ENCODE measurements around the gene SIX6. TPM values are rescaled to one million over a fixed set of nuclear protein-coding genes. Genes with fewer than 3 reads are reported as not detected.

Gene SIX6
- total RNA-seq, 1 donor from 2014 or later: 1.4 TPM

DNA sequence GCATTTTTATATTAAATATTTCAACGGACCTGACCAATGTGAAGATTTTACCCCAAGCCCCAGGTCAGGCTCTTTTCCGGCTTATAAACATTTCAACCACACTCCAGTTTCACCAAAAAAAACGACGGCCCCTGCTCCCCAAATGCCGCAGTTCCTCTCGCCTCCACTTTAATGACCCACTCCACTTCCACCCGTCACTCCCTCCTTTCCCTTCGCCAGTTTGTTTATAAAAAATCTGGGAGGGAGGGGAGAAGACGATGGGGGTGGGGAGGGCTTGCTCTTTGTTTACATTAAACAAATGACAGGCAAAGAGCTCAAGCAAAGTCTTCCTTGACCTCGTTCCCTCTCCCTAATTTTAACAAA, 5.4 kb downstream of the SIX6 start:
- H4K20me1 ChIP-seq (ENCODE audit: low read depth): peaks cover 41% of the 10 kb centered on the region
- peaks cover 23% of the 10 kb centered on the region for H3K4me1 Mint-ChIP-seq
- no peak overlapping the region for H3K9ac ChIP-seq
- H3K4me1 ChIP-seq: peaks cover 55% of the 10 kb centered on the region
- H3K36me3 Mint-ChIP-seq: no peaks in the 10 kb centered on the region
- peak overlapping the region; percentile 92 for H3K4me2 ChIP-seq
- H3K27me3 ChIP-seq: peaks cover 89% of the 10 kb centered on the region
- no peak for DNase-seq (ENCODE audit: low spot score)
- peaks cover 10% of the 10 kb centered on the region for H3K9me3 Mint-ChIP-seq
- no peaks in the 10 kb centered on the region for H3K79me2 ChIP-seq (ENCODE audit: low read depth)
- H3K9me3 ChIP-seq (ENCODE audit: low read depth): no peaks in the 10 kb centered on the region
- no peak overlapping the region for H3K27ac Mint-ChIP-seq
- peak overlapping the region; percentile 22 for H3K27ac ChIP-seq
- peaks cover 64% of the 10 kb centered on the region for H3F3A ChIP-seq (ENCODE audit: low read depth)
- no peaks in the 10 kb centered on the region for H3K36me3 ChIP-seq
- H2AFZ ChIP-seq (replicated peaks): peak overlapping the region; percentile 59
- peak overlapping the region; percentile 50 for H3K4me3 ChIP-seq
- TF ChIP-seq EZH2 (IDR thresholded peaks at IDR 0.05): no peak
- TF ChIP-seq EZH2phosphoT487 (IDR thresholded peaks at IDR 0.05): peak; percentile 28
- peak overlapping the region; percentile 84 for H3K4me3 Mint-ChIP-seq
- H3K27me3 Mint-ChIP-seq (ENCODE audit: insufficient read depth, low read depth): peaks cover 58% of the 10 kb centered on the region

DNA sequence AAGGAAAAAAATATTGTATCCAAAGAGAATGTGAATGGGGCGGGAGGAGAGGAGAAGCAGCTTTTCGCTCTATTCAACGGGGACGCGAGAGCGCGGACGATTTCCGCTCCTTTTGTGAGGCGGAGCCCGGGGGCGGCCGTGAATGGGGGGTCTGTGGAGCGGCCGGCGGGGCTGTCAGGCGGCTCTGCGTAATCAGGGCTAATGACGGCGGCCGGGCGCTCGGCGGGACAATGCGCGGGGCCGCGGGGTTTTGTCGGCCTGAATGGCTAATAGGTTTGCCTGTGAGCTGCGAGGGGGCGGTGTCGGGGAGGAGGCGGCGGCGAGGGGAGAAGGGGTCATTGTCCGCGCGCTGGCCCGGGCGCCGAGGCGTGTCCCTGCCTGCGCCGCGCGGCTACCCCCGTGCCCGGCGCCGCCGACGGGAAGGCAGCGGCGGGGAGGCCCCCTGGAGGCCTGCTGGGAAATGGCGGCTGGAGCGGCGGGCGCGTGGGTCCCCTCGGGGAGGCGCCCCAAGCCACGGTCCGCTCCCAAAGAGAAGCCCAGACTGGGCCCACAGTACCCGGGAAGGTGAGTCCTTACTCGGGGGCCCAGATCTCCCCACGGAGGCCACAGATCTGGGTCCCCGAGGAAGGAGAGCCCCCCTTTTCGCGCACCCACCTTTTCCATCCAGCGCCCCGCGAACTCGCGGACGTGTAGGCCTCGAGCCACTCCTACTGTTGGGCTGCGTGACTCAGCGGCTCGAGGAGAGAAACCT, 6.0 kb downstream of the SIX6 start:
- Mint-ChIP-seq H3K27ac (no peak overlapping the region), H3K36me3 (no peaks in the 10 kb centered on the region), H3K4me3 (peak overlapping the region; percentile 84), H3K27me3 (ENCODE audit: insufficient read depth, low read depth) (peaks cover 52% of the 10 kb centered on the region), H3K9me3 (peaks cover 10% of the 10 kb centered on the region), H3K4me1 (peaks cover 19% of the 10 kb centered on the region)
- peak; percentile 97 for DNase-seq (ENCODE audit: low spot score)
- peak overlapping the region; percentile 80 for H3K27ac ChIP-seq
- H3K4me1 ChIP-seq: peaks cover 49% of the 10 kb centered on the region
- peaks cover 58% of the 10 kb centered on the region for H3F3A ChIP-seq (ENCODE audit: low read depth)
- peaks cover 35% of the 10 kb centered on the region for H4K20me1 ChIP-seq (ENCODE audit: low read depth)
- peak overlapping the region; percentile 77 for H2AFZ ChIP-seq (replicated peaks)
- H3K4me3 ChIP-seq: peak overlapping the region; percentile 50
- H3K4me2 ChIP-seq: peak overlapping the region; percentile 92
- no peaks in the 10 kb centered on the region for H3K79me2 ChIP-seq (ENCODE audit: low read depth)
- no peaks in the 10 kb centered on the region for H3K9me3 ChIP-seq (ENCODE audit: low read depth)
- TF ChIP-seq EZH2phosphoT487 (IDR thresholded peaks at IDR 0.05): peak; percentile 12
- peak; percentile 77 for TF ChIP-seq EZH2 (IDR thresholded peaks at IDR 0.05)
- TF ChIP-seq, protein P1, sequence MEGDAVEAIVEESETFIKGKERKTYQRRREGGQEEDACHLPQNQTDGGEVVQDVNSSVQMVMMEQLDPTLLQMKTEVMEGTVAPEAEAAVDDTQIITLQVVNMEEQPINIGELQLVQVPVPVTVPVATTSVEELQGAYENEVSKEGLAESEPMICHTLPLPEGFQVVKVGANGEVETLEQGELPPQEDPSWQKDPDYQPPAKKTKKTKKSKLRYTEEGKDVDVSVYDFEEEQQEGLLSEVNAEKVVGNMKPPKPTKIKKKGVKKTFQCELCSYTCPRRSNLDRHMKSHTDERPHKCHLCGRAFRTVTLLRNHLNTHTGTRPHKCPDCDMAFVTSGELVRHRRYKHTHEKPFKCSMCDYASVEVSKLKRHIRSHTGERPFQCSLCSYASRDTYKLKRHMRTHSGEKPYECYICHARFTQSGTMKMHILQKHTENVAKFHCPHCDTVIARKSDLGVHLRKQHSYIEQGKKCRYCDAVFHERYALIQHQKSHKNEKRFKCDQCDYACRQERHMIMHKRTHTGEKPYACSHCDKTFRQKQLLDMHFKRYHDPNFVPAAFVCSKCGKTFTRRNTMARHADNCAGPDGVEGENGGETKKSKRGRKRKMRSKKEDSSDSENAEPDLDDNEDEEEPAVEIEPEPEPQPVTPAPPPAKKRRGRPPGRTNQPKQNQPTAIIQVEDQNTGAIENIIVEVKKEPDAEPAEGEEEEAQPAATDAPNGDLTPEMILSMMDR (IDR thresholded peaks at IDR 0.05): peak; percentile 61
- peaks cover 89% of the 10 kb centered on the region for H3K27me3 ChIP-seq
- no peaks in the 10 kb centered on the region for H3K36me3 ChIP-seq
- H3K9ac ChIP-seq: no peak overlapping the region

DNA sequence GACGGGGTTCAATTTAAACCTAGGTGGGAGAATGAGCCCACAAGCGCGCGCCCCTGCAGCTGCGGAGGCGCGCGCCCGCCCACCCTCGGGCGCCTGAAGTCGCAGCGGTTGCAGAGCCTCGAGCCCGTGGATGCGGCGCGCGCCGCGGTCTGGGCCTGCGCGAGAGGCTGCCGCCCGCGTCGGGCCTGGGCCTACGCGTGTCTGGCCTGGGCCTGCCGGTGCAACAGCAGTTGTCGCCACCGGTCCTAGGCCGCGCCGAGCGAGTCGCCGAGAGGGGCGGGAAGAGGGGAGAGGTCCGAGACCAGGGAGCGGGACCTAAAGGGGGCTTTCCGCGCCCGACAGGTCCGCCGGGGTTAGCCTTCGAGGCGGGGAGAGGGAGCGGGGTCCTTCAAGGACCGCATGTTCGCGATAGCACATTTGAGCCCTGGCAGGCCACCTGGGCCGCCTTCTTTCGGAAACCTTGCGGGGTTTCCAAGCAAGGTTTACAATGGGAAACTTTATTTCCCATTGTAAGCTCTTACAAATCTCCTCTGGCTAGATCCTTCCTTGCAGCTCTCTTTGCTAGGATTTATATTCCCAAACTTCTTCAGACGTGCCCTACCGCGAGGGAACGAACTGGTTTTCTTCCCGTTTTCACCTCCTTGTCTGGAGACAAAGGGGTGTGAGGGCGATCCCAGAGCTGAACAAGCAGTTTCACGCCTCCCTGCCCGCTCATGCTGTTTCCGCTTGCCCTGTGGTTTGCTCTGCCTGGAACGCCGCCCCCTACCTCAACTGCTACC, 6.8 kb downstream of the SIX6 start:
- no peak overlapping the region for H3K27ac Mint-ChIP-seq
- H3K27me3 Mint-ChIP-seq (ENCODE audit: insufficient read depth, low read depth): peaks cover 44% of the 10 kb centered on the region
- no peak overlapping the region for H3K9ac ChIP-seq
- peak overlapping the region; percentile 54 for H3K4me3 Mint-ChIP-seq
- H3K9me3 ChIP-seq (ENCODE audit: low read depth): no peaks in the 10 kb centered on the region
- peaks cover 89% of the 10 kb centered on the region for H3K27me3 ChIP-seq
- H2AFZ ChIP-seq (replicated peaks): peak overlapping the region; percentile 77
- H3K79me2 ChIP-seq (ENCODE audit: low read depth): no peaks in the 10 kb centered on the region
- peak overlapping the region; percentile 92 for H3K4me2 ChIP-seq
- peak overlapping the region; percentile 80 for H3K27ac ChIP-seq
- peaks cover 53% of the 10 kb centered on the region for H3F3A ChIP-seq (ENCODE audit: low read depth)
- H4K20me1 ChIP-seq (ENCODE audit: low read depth): peaks cover 27% of the 10 kb centered on the region
- peaks cover 13% of the 10 kb centered on the region for H3K4me1 Mint-ChIP-seq
- TF ChIP-seq EZH2 (IDR thresholded peaks at IDR 0.05): no peak
- TF ChIP-seq, protein P1 (IDR thresholded peaks at IDR 0.05): peak; percentile 12
- H3K9me3 Mint-ChIP-seq: peaks cover 10% of the 10 kb centered on the region
- peak; percentile 89 for DNase-seq (ENCODE audit: low spot score)
- peaks cover 41% of the 10 kb centered on the region for H3K4me1 ChIP-seq
- H3K4me3 ChIP-seq: peak overlapping the region; percentile 50
- H3K36me3 ChIP-seq: no peaks in the 10 kb centered on the region
- no peaks in the 10 kb centered on the region for H3K36me3 Mint-ChIP-seq

Measured in neural progenitor cell (in vitro differentiated cells).